Neuronal stem cell (in vitro differentiated cells): ENCODE measurements around the gene RAB40AL.

Experiments used
- DNase-seq: peaks from one replicate; pipeline ENCODE4 v3.0.0-alpha.2; 2013; ENCODE audit warnings: low spot score
- H2AFZ ChIP-seq: one replicate; pipeline ENCODE4 v1.6.1; 2013; ENCODE audit warnings: mild to moderate bottlenecking, low read length, inconsistent platforms
- H2AK5ac ChIP-seq: 2 replicates; pipeline ENCODE4 v1.6.1; 2013; ENCODE audit warnings: low read depth, mild to moderate bottlenecking, inconsistent platforms, low read length, moderate library complexity, mixed read lengths
- H2BK120ac ChIP-seq: 2 replicates; pipeline ENCODE4 v1.6.1; 2013; ENCODE audit warnings: low read depth, mild to moderate bottlenecking, inconsistent platforms, low read length, moderate library complexity, mixed read lengths
- H2BK12ac ChIP-seq: one replicate; pipeline ENCODE4 v1.6.1; 2013; ENCODE audit warnings: low read length, inconsistent platforms
- H2BK15ac ChIP-seq: 2 replicates; pipeline ENCODE4 v1.6.1; 2013; ENCODE audit warnings: mild to moderate bottlenecking, low read length, inconsistent platforms, mixed read lengths
- H2BK5ac ChIP-seq: one replicate; pipeline ENCODE4 v1.6.1; 2013; ENCODE audit warnings: inconsistent platforms, mild to moderate bottlenecking, low read length, moderate library complexity
- H3K14ac ChIP-seq: one replicate; pipeline ENCODE4 v1.6.1; 2013; ENCODE audit warnings: low read length, inconsistent platforms
- H3K18ac ChIP-seq: 2 replicates; pipeline ENCODE4 v1.6.1; 2013; ENCODE audit warnings: low read length, inconsistent platforms
- H3K23ac ChIP-seq: 2 replicates; pipeline ENCODE4 v1.6.1; 2013; ENCODE audit warnings: low read depth, mild to moderate bottlenecking, mixed read lengths, low read length, inconsistent platforms; ENCODE audit not compliant: poor library complexity
- H3K27ac ChIP-seq: replicated peaks from 3 replicates; pipeline ENCODE4 v1.5.1; 2013; ENCODE audit warnings: low read length, inconsistent platforms
- H3K27me3 ChIP-seq, 3 experiments: 2 replicates each; pipeline ENCODE4 v1.6.1; 2013; ENCODE audit warnings: low read length in 3 of 3, mild to moderate bottlenecking in 2 of 3, inconsistent platforms in 1 of 3, low read depth in 1 of 3, mixed read lengths in 1 of 3, moderate library complexity in 1 of 3; ENCODE audit not compliant: control insufficient read depth in 3 of 3, insufficient read depth in 3 of 3
- H3K36me3 ChIP-seq, 2 donors: replicated peaks in 1 of 2; 2 replicates each; pipeline ENCODE4 v1.6.1; 2013; ENCODE audit warnings: low read length in 2 of 2; ENCODE audit not compliant: control insufficient read depth in 2 of 2, insufficient read depth in 2 of 2
- H3K4ac ChIP-seq: 2 replicates; pipeline ENCODE4 v1.6.1; 2013; ENCODE audit warnings: inconsistent platforms, mild to moderate bottlenecking, low read length, moderate library complexity
- H3K4me1 ChIP-seq, 2 donors: 1 replicate in 1 of 2; 2 replicates in 1 of 2; pipeline ENCODE4 v1.6.1; 2013; ENCODE audit warnings: low read length in 2 of 2, low read depth in 1 of 2; ENCODE audit not compliant: control insufficient read depth in 2 of 2, insufficient read depth in 1 of 2
- H3K4me2 ChIP-seq: one replicate; pipeline ENCODE4 v1.6.1; 2013; ENCODE audit warnings: mild to moderate bottlenecking, low read length, inconsistent platforms; ENCODE audit not compliant: insufficient read depth, poor library complexity, severe bottlenecking
- H3K4me3 ChIP-seq, 2 donors: 2 replicates each; pipeline ENCODE4 v1.5.1; 2013; ENCODE audit warnings: low read length in 2 of 2, mild to moderate bottlenecking in 2 of 2, inconsistent platforms in 1 of 2, moderate library complexity in 1 of 2
- H3K79me1 ChIP-seq: one replicate; pipeline ENCODE4 v1.6.1; 2013; ENCODE audit warnings: low read depth, mild to moderate bottlenecking, inconsistent platforms, low read length, moderate library complexity
- H3K9ac ChIP-seq: one replicate; pipeline ENCODE4 v1.6.1; 2013; ENCODE audit warnings: mild to moderate bottlenecking, low read depth, low read length, inconsistent platforms; ENCODE audit not compliant: poor library complexity
- H3K9me3 ChIP-seq, 2 donors: replicated peaks in 1 of 2; 2 replicates each; pipeline versions ENCODE3 to v1.6.1; 2013; ENCODE audit warnings: low read length in 2 of 2, mild to moderate bottlenecking in 2 of 2, inconsistent platforms in 1 of 2, low read depth in 1 of 2, mixed read lengths in 1 of 2, moderate library complexity in 1 of 2; ENCODE audit not compliant: control insufficient read depth in 2 of 2, insufficient read depth in 1 of 2
- H4K8ac ChIP-seq: one replicate; pipeline ENCODE4 v1.6.1; 2013; ENCODE audit warnings: low read depth, mild to moderate bottlenecking, inconsistent platforms, low read length, moderate library complexity
- H4K91ac ChIP-seq: one replicate; pipeline ENCODE4 v1.6.1; 2013; ENCODE audit warnings: low read length, low read depth, mild to moderate bottlenecking, inconsistent platforms; ENCODE audit not compliant: poor library complexity
- WGBS, 2 donors: extraction: QIAGEN DNeasy Blood & Tissue Kit; methylation state at CpG; one replicate each; pipeline ENCODE4 v1.1.7; 2013; ENCODE audit warnings: missing lambda C conversion rate in 2 of 2, mixed read lengths in 1 of 2; ENCODE audit not compliant: insufficient read length in 2 of 2, insufficient replicate concordance in 1 of 2; ENCODE audit errors: extremely low coverage in 2 of 2; 5-methylcytosine and 5-hydroxymethylcytosine counted together

RAB40AL gene

DNA sequence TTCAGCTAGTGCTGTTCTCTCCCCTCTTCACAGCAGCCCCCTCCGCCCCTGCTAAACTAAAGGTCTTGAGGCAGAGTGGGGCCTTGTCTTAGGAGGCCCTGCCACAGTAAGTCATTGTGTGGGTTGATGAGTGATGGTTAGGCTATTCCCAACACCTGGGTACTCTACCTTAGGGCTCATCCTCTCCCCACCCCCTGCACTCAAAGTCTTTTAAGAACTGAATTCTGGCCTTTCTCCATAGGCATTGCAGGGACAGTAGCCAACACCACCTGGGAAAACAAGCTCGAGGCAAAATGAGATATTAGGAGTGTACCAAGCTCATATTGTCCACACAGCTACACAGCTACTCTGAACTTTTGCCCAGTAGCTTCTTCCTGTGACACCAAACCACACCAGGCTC lies 42.5 kb downstream of the RAB40AL start:
- H2AK5ac ChIP-seq = no peak overlapping the region
- no peak overlapping the region for H3K4me2 ChIP-seq

DNA sequence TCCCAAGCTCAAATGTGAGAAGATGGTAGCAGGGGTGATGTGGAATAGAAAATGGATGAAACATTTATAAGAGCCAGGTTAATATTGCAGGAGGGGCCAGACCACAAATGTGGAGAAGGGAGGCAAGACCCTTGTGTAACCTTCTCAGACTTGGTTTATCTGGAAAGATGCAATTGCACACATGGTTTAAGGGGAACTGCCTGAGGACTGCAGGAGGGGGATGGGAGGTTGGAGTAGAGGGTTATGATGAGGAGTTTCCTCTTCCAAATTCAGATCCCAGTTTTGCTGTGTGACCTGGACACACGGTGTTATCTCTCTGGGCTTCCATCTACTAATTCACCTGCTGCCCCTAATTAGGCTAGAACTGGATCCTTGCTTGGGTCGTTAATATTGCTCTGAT lies 46.1 kb downstream of the RAB40AL start:
- no peak overlapping the region for H3K18ac ChIP-seq
- H2BK15ac ChIP-seq = no peak overlapping the region
- no peaks in the 10 kb centered on the region for H3K4me1 ChIP-seq
- H3K4ac ChIP-seq = no peak overlapping the region
- no peak overlapping the region for H3K27ac ChIP-seq
- no peaks in the 10 kb centered on the region for H3K9me3 ChIP-seq
- H4K8ac ChIP-seq = no peak overlapping the region
- no peak overlapping the region for H4K91ac ChIP-seq
- no peak overlapping the region for H3K4me2 ChIP-seq
- H2AK5ac ChIP-seq = no peak overlapping the region
- DNase-seq = no peak
- WGBS, 2 donors = no CpG with 5 or more reads among the region's 2 CpGs
- H3K23ac ChIP-seq = no peak overlapping the region
- no peak overlapping the region for H3K4me3 ChIP-seq
- H3K14ac ChIP-seq = no peak overlapping the region
- H2BK5ac ChIP-seq = no peak overlapping the region
- H3K27me3 ChIP-seq = peaks cover 0 to 19% (median 0%) of the 10 kb centered on the region in 3 experiments
- H3K79me1 ChIP-seq = no peaks in the 10 kb centered on the region
- no peak overlapping the region for H2AFZ ChIP-seq
- H3K36me3 ChIP-seq = no peaks in the 10 kb centered on the region
- H3K9ac ChIP-seq = no peak overlapping the region
- H2BK120ac ChIP-seq = no peak overlapping the region
- no peak overlapping the region for H2BK12ac ChIP-seq

More for the DNA sequence above, 42.5 kb downstream of the RAB40AL start:
- no peaks in the 10 kb centered on the region for H3K79me1 ChIP-seq
- no peak overlapping the region for H2BK120ac ChIP-seq
- H3K9me3 ChIP-seq = no peaks in the 10 kb centered on the region
- H3K4me3 ChIP-seq = no peak overlapping the region
- no peak for DNase-seq
- H4K8ac ChIP-seq = no peak overlapping the region
- H3K27me3 ChIP-seq = peaks cover 0 to 12% (median 0%) of the 10 kb centered on the region in 3 experiments
- H3K14ac ChIP-seq = no peak overlapping the region
- no peak overlapping the region for H4K91ac ChIP-seq
- no CpG with 5 or more reads among the region's 2 CpGs for WGBS, 2 donors
- no peak overlapping the region for H3K23ac ChIP-seq
- H2BK12ac ChIP-seq = no peak overlapping the region
- H2AFZ ChIP-seq = no peak overlapping the region
- no peak overlapping the region for H3K4ac ChIP-seq
- H3K36me3 ChIP-seq = no peaks in the 10 kb centered on the region
- H3K9ac ChIP-seq = no peak overlapping the region
- H2BK15ac ChIP-seq = no peak overlapping the region
- H3K27ac ChIP-seq = no peak overlapping the region
- H2BK5ac ChIP-seq = no peak overlapping the region
- no peaks in the 10 kb centered on the region for H3K4me1 ChIP-seq
- no peak overlapping the region for H3K18ac ChIP-seq

DNA sequence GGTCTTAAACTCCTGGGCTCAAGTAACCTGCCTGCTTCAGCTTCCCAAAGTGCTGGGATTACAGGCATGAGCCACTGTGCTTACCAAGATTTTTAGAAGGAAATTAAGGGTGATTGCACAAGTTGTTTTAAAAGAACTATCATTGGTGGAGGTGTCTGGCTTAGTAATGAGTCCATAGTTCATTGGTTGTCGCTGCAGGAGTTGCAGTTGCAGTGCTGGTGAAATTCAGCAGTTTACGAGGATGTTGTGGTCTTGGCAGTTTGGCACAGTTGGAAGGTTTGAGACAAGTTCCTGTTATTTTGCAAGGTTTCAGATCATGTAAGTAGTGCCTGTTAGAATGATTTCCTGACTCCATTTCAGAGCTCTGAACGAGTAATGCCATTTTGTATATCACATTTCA lies 48.1 kb downstream of the RAB40AL start:
- Histone ChIP-seq H3K4me1 (no peaks in the 10 kb centered on the region), H3K14ac (no peak overlapping the region), H3K18ac (no peak overlapping the region), H4K91ac (no peak overlapping the region), H3K9me3 (no peaks in the 10 kb centered on the region), H2BK12ac (no peak overlapping the region), H4K8ac (no peak overlapping the region), H3K4me2 (no peak overlapping the region), H2BK15ac (no peak overlapping the region), H3K27me3 (peaks cover 0 to 17% (median 0%) of the 10 kb centered on the region in 3 experiments), H3K27ac (no peak overlapping the region), H3K36me3 (no peaks in the 10 kb centered on the region), H3K9ac (no peak overlapping the region), H3K23ac (no peak overlapping the region), H3K4me3 (no peak overlapping the region), H3K4ac (no peak overlapping the region), H2AFZ (no peak overlapping the region), H3K79me1 (no peaks in the 10 kb centered on the region), H2BK120ac (no peak overlapping the region), H2BK5ac (no peak overlapping the region), H2AK5ac (no peak overlapping the region)
- no CpG with 5 or more reads among the region's 3 CpGs for WGBS, 2 donors
- no peak for DNase-seq
